Stimulated activated CD8-positive, alpha-beta memory T cell treated with anti-CD3 and anti-CD28 coated beads, Interleukin-2, amount 100 ng/mL, for 1 hour (primary cell): ENCODE measurements around the gene FGFRL1.

Experiments used
- DNase-seq, 2 donors: peaks; one replicate each; pipeline ENCODE4 v3.0.0-alpha.2; 2020; ENCODE audit warnings: low read depth in 2 of 2

Gene FGFRL1

DNA sequence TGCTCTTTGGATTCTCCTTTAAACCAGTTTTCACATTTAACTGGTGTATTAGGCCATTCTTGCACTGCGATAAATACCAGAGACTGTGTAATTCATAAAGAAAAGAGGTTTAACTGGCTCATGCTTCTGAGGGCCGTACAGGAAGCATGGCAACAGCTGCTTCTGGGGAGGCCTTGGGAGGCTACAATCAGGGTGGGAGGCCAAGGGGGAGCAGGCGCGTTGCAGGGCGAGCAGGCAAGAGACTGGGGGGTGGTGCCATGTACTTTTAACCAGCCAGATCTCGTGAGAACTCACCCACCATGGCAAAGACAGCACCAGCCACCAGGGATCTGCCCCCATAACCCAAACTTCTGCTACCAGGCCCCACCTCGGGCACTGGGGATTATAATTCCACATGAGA, 63.8 kb downstream of the FGFRL1 start:
- DNase-seq: no peak

DNA sequence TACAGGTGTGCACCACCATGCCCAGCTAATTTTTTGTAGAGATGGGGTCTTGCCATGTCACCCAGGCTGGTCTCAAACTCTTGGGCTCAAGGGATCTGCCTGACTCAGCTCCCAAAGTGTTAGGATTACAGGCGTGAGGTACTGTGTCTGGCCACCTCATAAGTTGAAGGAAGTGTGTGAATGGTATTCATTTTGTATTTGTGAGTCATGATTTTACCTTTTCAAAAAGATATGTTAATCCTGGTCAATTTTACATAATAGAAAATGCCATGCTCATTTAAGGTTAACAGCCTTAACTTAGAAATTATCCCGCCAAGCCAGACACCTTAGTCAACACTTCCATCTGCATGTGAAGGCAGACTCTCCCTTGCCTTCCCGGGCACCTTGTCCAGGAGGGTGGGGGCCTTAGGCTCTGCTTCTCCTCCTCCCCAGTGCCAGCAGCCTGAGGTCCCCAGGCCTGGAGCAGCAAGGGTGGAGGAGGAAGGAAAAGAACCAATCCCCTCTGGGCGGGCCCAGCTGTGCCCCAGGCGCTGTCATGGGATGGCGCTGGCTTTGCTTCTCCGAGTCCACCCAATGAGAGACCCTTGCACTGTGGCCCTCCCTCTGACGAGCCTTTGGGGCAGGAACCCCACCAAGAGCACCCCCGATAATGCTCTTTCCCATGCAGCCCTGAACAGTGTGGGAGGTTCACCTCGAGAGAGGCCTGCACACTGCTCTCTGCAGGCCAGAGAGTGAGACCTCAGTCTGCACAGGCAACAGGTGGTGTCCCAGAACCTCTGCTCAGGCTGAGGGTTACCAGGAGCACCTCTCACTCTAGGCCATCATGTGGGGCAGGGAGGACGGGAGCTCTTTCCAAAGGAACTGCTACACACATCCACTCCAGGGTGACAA, 64.6 kb downstream of the FGFRL1 start:
- DNase-seq: no peak
